HG02763 (cell line): ENCODE results near the gene IQGAP2.
"Not testable (repeated sequence)": the region's sequence is repeated elsewhere in the genome, so short reads cannot be mapped to it uniquely, and the experiment has no call there.

Source experiments
- ATAC-seq: cut with Tn5 transposase; IDR thresholded peaks from one replicate; pipeline ENCODE4 v1.9.1; 2021; ENCODE audit warnings: mild to moderate bottlenecking, moderate library complexity; ENCODE audit not compliant: unreplicated experiment

IQGAP2 gene

GRCh38 chr5:76414788-76415187 is 11.7 kb downstream of the IQGAP2 start:
- no peak for ATAC-seq

GRCh38 chr5:76415855-76416254 is 12.8 kb downstream of the IQGAP2 start:
- ATAC-seq: no peak

GRCh38 chr5:76419597-76420298 is 16.7 kb downstream of the IQGAP2 start:
- no peak for ATAC-seq

- ATAC-seq: no peak
Measured at GRCh38 chr5:76422227-76422626, 19.1 kb downstream of the IQGAP2 start.

GRCh38 chr5:76422742-76423141 is 19.7 kb downstream of the IQGAP2 start:
- ATAC-seq: no peak

- no peak for ATAC-seq
Measured at GRCh38 chr5:76425146-76425545, 22.1 kb downstream of the IQGAP2 start.

- ATAC-seq: no peak
Measured at GRCh38 chr5:76425928-76426804, 23.1 kb downstream of the IQGAP2 start.

- ATAC-seq: no peak
Measured at GRCh38 chr5:76427206-76428140, 24.4 kb downstream of the IQGAP2 start.

- not testable (repeated sequence) for ATAC-seq
Measured at GRCh38 chr5:76428550-76428949, 25.5 kb downstream of the IQGAP2 start.

GRCh38 chr5:76433261-76433660 is 30.2 kb downstream of the IQGAP2 start:
- no peak for ATAC-seq

GRCh38 chr5:76437507-76437906 is 34.4 kb downstream of the IQGAP2 start:
- ATAC-seq: not testable (repeated sequence)

GRCh38 chr5:76438025-76438424 is 34.9 kb downstream of the IQGAP2 start:
- ATAC-seq: no peak

GRCh38 chr5:76439201-76439600 is 36.1 kb downstream of the IQGAP2 start:
- ATAC-seq: no peak

GRCh38 chr5:76439929-76440328 is 36.8 kb downstream of the IQGAP2 start:
- ATAC-seq: no peak

GRCh38 chr5:76441101-76441500 is 38.0 kb downstream of the IQGAP2 start:
- no peak for ATAC-seq

GRCh38 chr5:76441890-76442673 is 39.0 kb downstream of the IQGAP2 start:
- ATAC-seq: no peak

- no peak for ATAC-seq
Measured at GRCh38 chr5:76443066-76443800, 40.1 kb downstream of the IQGAP2 start.

- ATAC-seq: no peak
Measured at GRCh38 chr5:76445063-76445462, 42.0 kb downstream of the IQGAP2 start.

GRCh38 chr5:76445830-76446229 is 42.7 kb downstream of the IQGAP2 start:
- no peak for ATAC-seq

GRCh38 chr5:76446776-76447175 is 43.7 kb downstream of the IQGAP2 start:
- no peak for ATAC-seq
